ENCODE measurements around the gene OR4D10. TPM values are rescaled to one million over a fixed set of nuclear protein-coding genes. Genes with fewer than 3 reads are reported as not detected.
A peak's percentile ranks its signal among the peaks of the same experiment; 100 is the strongest.
"Not testable (repeated sequence)": the region's sequence is repeated elsewhere in the genome, so short reads cannot be mapped to it uniquely, and the experiment has no call there.

OR4D10 gene
- total and polyA plus RNA-seq, 9 of the 15 experiments (the other 6 are each of a cell fraction or from before 2014, with no cell fraction given) = not detected

DNA sequence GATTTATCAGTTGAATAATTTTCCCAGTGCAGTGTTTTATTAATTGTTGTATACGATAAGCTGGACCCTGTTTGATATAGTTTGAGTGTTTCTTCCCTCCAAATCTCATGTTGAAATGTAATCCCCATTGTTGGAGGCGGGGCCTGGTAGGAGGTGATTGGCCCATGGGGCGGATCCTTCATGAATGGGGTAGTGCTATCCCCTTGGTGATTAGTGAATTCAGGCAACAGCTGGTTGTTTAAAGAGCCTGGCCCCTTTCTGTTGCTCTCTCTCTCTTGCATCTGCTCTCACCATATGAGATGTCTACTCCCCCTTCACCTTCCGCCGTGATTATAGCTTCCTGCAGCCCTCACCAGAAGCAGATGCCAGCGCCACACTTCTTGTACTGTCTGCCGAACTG is 35.3 kb upstream of the OR4D10 start:
- Histone ChIP-seq H3K9ac (ENCODE audit: insufficient read depth in 1 of 2, low read depth in 2 of 2, low read length in 2 of 2) (no peak overlapping the region), H3K9me3 (replicated peaks; ENCODE audit: control insufficient read depth, insufficient read depth, low read depth, low read length) (no peaks in the 10 kb centered on the region), H3K79me2 (ENCODE audit: control insufficient read depth, insufficient read depth, low read length) (no peaks in the 10 kb centered on the region), H2AFZ (ENCODE audit: low read depth, low read length) (no peak overlapping the region), H3K27me3 (ENCODE audit: control insufficient read depth in 2 of 2, insufficient read depth in 2 of 2, low read length in 2 of 2) (no peaks in the 10 kb centered on the region), H3K4me2 (ENCODE audit: insufficient read depth, low read length) (no peak overlapping the region), H3K4me3 (no peak overlapping the region), H3K4me1 (replicated peaks in 1 of 2; ENCODE audit: control insufficient read depth in 2 of 2, insufficient read depth in 2 of 2, low read length in 2 of 2) (no peaks in the 10 kb centered on the region), H4K20me1 (replicated peaks; ENCODE audit: control insufficient read depth, insufficient read depth, low read length) (no peaks in the 10 kb centered on the region), H3K9me1 (ENCODE audit: control insufficient read depth, insufficient read depth, low read length) (no peaks in the 10 kb centered on the region), H3K36me3 (ENCODE audit: control insufficient read depth, insufficient read depth, low read length) (no peaks in the 10 kb centered on the region), H3K27ac (ENCODE audit: extremely low read depth, low read depth, low read length) (no peak overlapping the region)
- WGBS (ENCODE audit: insufficient coverage, low coverage, missing lambda C conversion rate) = 3% methylated on average over 7 of the region's 7 CpGs
- in situ Hi-C loops (cut with MboI) = no loop called here
- DNase-seq (ENCODE audit: extremely low read depth in 1 of 4, low spot score in 3 of 4) = no peak
- TF ChIP-seq ARID1B (IDR thresholded peaks at IDR 0.05) (no peak), ZNF253 (CRISPR knock-in tag; conservative IDR thresholded peaks at IDR 0.05) (no peak)
- FAIRE-seq = no peak
- POLR2A ChIA-PET = interaction anchor here (1.6 to 1.8 kb wide), 2 partner anchors 13 to 36 kb away, joined by 5 to 6 read pairs; no protein-coding TSS in a partner anchor
- ATAC-seq = no peak
- intact Hi-C loops (cut with micrococcal nuclease) = no loop called here
- CTCF ChIA-PET (ENCODE audit: low intra/inter-chr PET ratio) = no interaction called here
- BruUV-seq (replicated peaks) = no TSS peak

GRCh38 chr11:59445624-59446023 is 27.5 kb upstream of the OR4D10 start:
- H3K36me3 ChIP-seq (ENCODE audit: control insufficient read depth, insufficient read depth, low read length); H3K27me3 ChIP-seq (ENCODE audit: control insufficient read depth in 2 of 2, insufficient read depth in 2 of 2, low read length in 2 of 2); intact Hi-C loops (cut with micrococcal nuclease); H2AFZ ChIP-seq (ENCODE audit: low read depth, low read length); ATAC-seq; BruUV-seq (replicated peaks); H3K27ac ChIP-seq (ENCODE audit: extremely low read depth, low read depth, low read length); CTCF ChIA-PET (ENCODE audit: low intra/inter-chr PET ratio); H3K79me2 ChIP-seq (ENCODE audit: control insufficient read depth, insufficient read depth, low read length); H3K9me3 ChIP-seq (replicated peaks; ENCODE audit: control insufficient read depth, insufficient read depth, low read depth, low read length); H3K9ac ChIP-seq (ENCODE audit: insufficient read depth in 1 of 2, low read depth in 2 of 2, low read length in 2 of 2); in situ Hi-C loops (cut with MboI); FAIRE-seq; DNase-seq (ENCODE audit: extremely low read depth in 1 of 4, low spot score in 3 of 4); H3K4me3 ChIP-seq; H3K4me1 ChIP-seq (replicated peaks in 1 of 2; ENCODE audit: control insufficient read depth in 2 of 2, insufficient read depth in 2 of 2, low read length in 2 of 2); H3K4me2 ChIP-seq (ENCODE audit: insufficient read depth, low read length); H4K20me1 ChIP-seq (replicated peaks; ENCODE audit: control insufficient read depth, insufficient read depth, low read length); POLR2A ChIA-PET; H3K9me1 ChIP-seq (ENCODE audit: control insufficient read depth, insufficient read depth, low read length): not testable (repeated sequence)
- peak in 1 of 2 experiments; percentile 95 for TF ChIP-seq AFF1 (IDR thresholded peaks at IDR 0.05; ENCODE audit: low read depth in 1 of 2, partially characterized antibody in 2 of 2)
- WGBS (ENCODE audit: insufficient coverage, low coverage, missing lambda C conversion rate) = 0% methylated on average over 1 of the region's 1 CpG
